GM10266 (cell line): ENCODE measurements around the gene ZNF124.

Experiments used
- DNase-seq: peaks from one replicate; pipeline ENCODE4 v3.0.0; 2012; ENCODE audit errors: extremely low spot score
- CTCF ChIP-seq: IDR thresholded peaks from 2 replicates; pipeline ENCODE4 v1.5.1; 2012; ENCODE audit warnings: mild to moderate bottlenecking, low read depth; ENCODE audit not compliant: control insufficient read depth, insufficient read depth; ENCODE audit errors: missing control alignments

ZNF124 gene

GRCh38 chr1:247113733-247114271 is 58.0 kb downstream of the ZNF124 start:
- no peak for DNase-seq
- no peak for TF ChIP-seq CTCF

- no peak for TF ChIP-seq CTCF
- peak; percentile 28 for DNase-seq
Measured at GRCh38 chr1:247113094-247113497, 58.7 kb downstream of the ZNF124 start.

- TF ChIP-seq CTCF: no peak
- no peak for DNase-seq
Measured at GRCh38 chr1:247112479-247112781, 59.4 kb downstream of the ZNF124 start.

GRCh38 chr1:247111700-247112478 is 59.9 kb downstream of the ZNF124 start:
- peak; percentile 58 for DNase-seq
- no peak for TF ChIP-seq CTCF

- DNase-seq: peak; percentile 47
- TF ChIP-seq CTCF: no peak
Measured at GRCh38 chr1:247111259-247111699, 60.5 kb downstream of the ZNF124 start.

- no peak for DNase-seq
- no peak for TF ChIP-seq CTCF
Measured at GRCh38 chr1:247110627-247111258, 61.1 kb downstream of the ZNF124 start.

- no peak for DNase-seq
- no peak for TF ChIP-seq CTCF
Measured at GRCh38 chr1:247107694-247108093, 64.1 kb downstream of the ZNF124 start.
